Right lobe of liver (tissue), 4 donors: ENCODE data around the gene LIMK1.

Experiments used
- POLR2A ChIP-seq: fragments of 450-650 bp; IDR thresholded peaks from one replicate; pipeline ENCODE4 v1.6.1; 2017; ENCODE audit warnings: antibody characterized with exemption, mild to moderate bottlenecking
- TF ChIP-seq, protein P1 (sequence below), 4 donors: fragments of 200-600 bp in 3 of 4; fragments of 450-650 bp in 1 of 4; IDR thresholded peaks; one replicate each; pipeline versions ENCODE4 v1.5.1 to v1.8.0; 2016 to 2022; ENCODE audit warnings: antibody characterized with exemption in 4 of 4, mild to moderate bottlenecking in 2 of 4
- donor health status: DM: no; HTN: no; CAD: no.
- donor health status: DM: no; HTN: no; CAD: no.
- donor health status: DM: no; HTN: yes; CAD: no.

GRCh38 chr7:74101061-74101681 is 17.6 kb downstream of the LIMK1 start:
- TF ChIP-seq, protein P1, sequence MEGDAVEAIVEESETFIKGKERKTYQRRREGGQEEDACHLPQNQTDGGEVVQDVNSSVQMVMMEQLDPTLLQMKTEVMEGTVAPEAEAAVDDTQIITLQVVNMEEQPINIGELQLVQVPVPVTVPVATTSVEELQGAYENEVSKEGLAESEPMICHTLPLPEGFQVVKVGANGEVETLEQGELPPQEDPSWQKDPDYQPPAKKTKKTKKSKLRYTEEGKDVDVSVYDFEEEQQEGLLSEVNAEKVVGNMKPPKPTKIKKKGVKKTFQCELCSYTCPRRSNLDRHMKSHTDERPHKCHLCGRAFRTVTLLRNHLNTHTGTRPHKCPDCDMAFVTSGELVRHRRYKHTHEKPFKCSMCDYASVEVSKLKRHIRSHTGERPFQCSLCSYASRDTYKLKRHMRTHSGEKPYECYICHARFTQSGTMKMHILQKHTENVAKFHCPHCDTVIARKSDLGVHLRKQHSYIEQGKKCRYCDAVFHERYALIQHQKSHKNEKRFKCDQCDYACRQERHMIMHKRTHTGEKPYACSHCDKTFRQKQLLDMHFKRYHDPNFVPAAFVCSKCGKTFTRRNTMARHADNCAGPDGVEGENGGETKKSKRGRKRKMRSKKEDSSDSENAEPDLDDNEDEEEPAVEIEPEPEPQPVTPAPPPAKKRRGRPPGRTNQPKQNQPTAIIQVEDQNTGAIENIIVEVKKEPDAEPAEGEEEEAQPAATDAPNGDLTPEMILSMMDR (IDR thresholded peaks at IDR 0.05): no peak
- no peak for TF ChIP-seq POLR2A
